Fibroblast of lung (primary cell): ENCODE results near the gene LHFPL6. TPM values are rescaled to one million over a fixed set of nuclear protein-coding genes. Genes with fewer than 3 reads are reported as not detected.

Experiments
- DNase-seq, 2 donors: peaks; one replicate each; pipeline versions ENCODE4 v3.0.0 to v3.0.0-alpha.2; 2010; ENCODE audit warnings: low read depth in 2 of 2
- H2AFZ ChIP-seq: 2 replicates; pipeline ENCODE4 v1.5.1; 2012; ENCODE audit warnings: low read length, control low read depth, inconsistent platforms
- H3K27ac ChIP-seq: 2 replicates; pipeline ENCODE4 v1.5.1; 2011; ENCODE audit warnings: low read length, control low read depth; ENCODE audit not compliant: insufficient read depth
- H3K27me3 ChIP-seq: 2 replicates; pipeline ENCODE4 v1.5.1; 2011; ENCODE audit warnings: mild to moderate bottlenecking, low read length; ENCODE audit not compliant: control insufficient read depth, insufficient read depth
- H3K36me3 ChIP-seq: 2 replicates; pipeline ENCODE4 v1.5.1; 2011; ENCODE audit warnings: low read length; ENCODE audit not compliant: control insufficient read depth, insufficient read depth
- H3K4me1 ChIP-seq: 2 replicates; pipeline ENCODE4 v1.5.1; 2011; ENCODE audit warnings: low read length; ENCODE audit not compliant: control insufficient read depth, insufficient read depth; ENCODE audit errors: extremely low read depth
- H3K4me2 ChIP-seq: 2 replicates; pipeline ENCODE4 v1.5.1; 2011; ENCODE audit warnings: low read length, control low read depth; ENCODE audit not compliant: insufficient read depth; ENCODE audit errors: extremely low read depth
- H3K4me3 ChIP-seq, 4 experiments: fragments of 200-600 bp in 1 of 4; sonication (generic) in 1 of 4; replicated peaks in 1 of 4; 2 replicates each; pipeline ENCODE4 v1.5.1; 2011 to 2016; ENCODE audit warnings: low read length in 4 of 4, low read depth in 3 of 4, mild to moderate bottlenecking in 3 of 4, control low read depth in 2 of 4, inconsistent platforms in 1 of 4, mixed read lengths in 1 of 4; ENCODE audit not compliant: insufficient read depth in 1 of 4; ENCODE audit errors: control extremely low read depth in 1 of 4
- H3K79me2 ChIP-seq: 2 replicates; pipeline ENCODE4 v1.5.1; 2012; ENCODE audit warnings: mild to moderate bottlenecking, low read length, inconsistent platforms; ENCODE audit not compliant: control insufficient read depth, insufficient read depth
- H3K9ac ChIP-seq: 2 replicates; pipeline ENCODE4 v1.5.1; 2011; ENCODE audit warnings: mild to moderate bottlenecking, low read length, control low read depth; ENCODE audit not compliant: insufficient read depth
- H3K9me3 ChIP-seq: 2 replicates; pipeline ENCODE4 v1.5.1; 2012; ENCODE audit warnings: low read depth, low read length; ENCODE audit not compliant: control insufficient read depth, insufficient read depth
- H4K20me1 ChIP-seq: 2 replicates; pipeline ENCODE4 v1.5.1; 2011; ENCODE audit warnings: low read length; ENCODE audit not compliant: control insufficient read depth, insufficient read depth; ENCODE audit errors: extremely low read depth
- CTCF ChIP-seq, 2 donors: IDR thresholded peaks in 1 of 2; conservative IDR thresholded peaks in 1 of 2; 1 replicate in 1 of 2; 2 replicates in 1 of 2; pipeline ENCODE4 v1.5.1; 2011 to 2012; ENCODE audit warnings: low read length in 2 of 2, control low read depth in 1 of 2, inconsistent platforms in 1 of 2, low read depth in 1 of 2, mild to moderate bottlenecking in 1 of 2
- EZH2 ChIP-seq: IDR thresholded peaks from 2 replicates; pipeline ENCODE4 v1.5.1; 2012; ENCODE audit warnings: low read length, control low read depth, mild to moderate bottlenecking; ENCODE audit errors: missing control alignments
- polyA plus RNA-seq, 2 donors: library from polyadenylated mRNA; depleted of rRNA in 1 of 2; stranded (reverse) in 1 of 2; unstranded in 1 of 2; fragments of >200 nt; gene quantifications; 2 replicates each; pipeline ENCODE4 v1.2.1, GENCODE V29; 2011 to 2012; ENCODE audit warnings: missing spikeins in 1 of 2
- total RNA-seq: library from RNA; depleted of rRNA; stranded (reverse); fragments of >200 nt; gene quantifications from 2 replicates; pipeline ENCODE4 v1.2.1, GENCODE V29; 2014

The LHFPL6 gene
- total and polyA plus RNA-seq, 2 donors (not counting 1 experiment from before 2014, with no cell fraction given), result 42.4 to 86.8 TPM

- no peaks in the 10 kb centered on the region for H3K4me1 ChIP-seq
- no peaks in the 10 kb centered on the region for H3K9me3 ChIP-seq
- H2AFZ ChIP-seq, result no peak overlapping the region
- H3K27me3 ChIP-seq, result no peaks in the 10 kb centered on the region
- TF ChIP-seq EZH2 (no peak), CTCF (conservative IDR thresholded peaks at IDR 0.05 in 1 of 2, IDR thresholded peaks at IDR 0.05 in 1 of 2; ENCODE audit: low read depth in 1 of 2, low read length in 2 of 2) (no peak)
- DNase-seq, result peak; percentile 5 to 66
- no peak overlapping the region for H3K27ac ChIP-seq
- H3K4me2 ChIP-seq, result no peak overlapping the region
- no peaks in the 10 kb centered on the region for H4K20me1 ChIP-seq
- H3K9ac ChIP-seq, result no peak overlapping the region
- no peaks in the 10 kb centered on the region for H3K79me2 ChIP-seq
- H3K36me3 ChIP-seq, result no peaks in the 10 kb centered on the region
- no peak overlapping the region for H3K4me3 ChIP-seq
Observed at GRCh38 chr13:39326469-39327171, 276.4 kb downstream of the LHFPL6 start.

- H3K36me3 ChIP-seq, result no peaks in the 10 kb centered on the region
- no peak overlapping the region for H3K4me3 ChIP-seq
- TF ChIP-seq CTCF (conservative IDR thresholded peaks at IDR 0.05 in 1 of 2, IDR thresholded peaks at IDR 0.05 in 1 of 2; ENCODE audit: low read depth in 1 of 2, low read length in 2 of 2), result no peak
- no peak for TF ChIP-seq EZH2
- no peak overlapping the region for H2AFZ ChIP-seq
- H3K27me3 ChIP-seq, result no peaks in the 10 kb centered on the region
- no peaks in the 10 kb centered on the region for H3K4me1 ChIP-seq
- H4K20me1 ChIP-seq, result no peaks in the 10 kb centered on the region
- H3K79me2 ChIP-seq, result no peaks in the 10 kb centered on the region
- no peak overlapping the region for H3K4me2 ChIP-seq
- DNase-seq, result no peak
- H3K9me3 ChIP-seq, result no peaks in the 10 kb centered on the region
- H3K9ac ChIP-seq, result no peak overlapping the region
- H3K27ac ChIP-seq, result no peak overlapping the region
Observed at GRCh38 chr13:39324806-39325311, 278.1 kb downstream of the LHFPL6 start.

GRCh38 chr13:39322836-39323585 lies 280.0 kb downstream of the LHFPL6 start:
- TF ChIP-seq EZH2 (no peak), CTCF (conservative IDR thresholded peaks at IDR 0.05 in 1 of 2, IDR thresholded peaks at IDR 0.05 in 1 of 2; ENCODE audit: low read depth in 1 of 2, low read length in 2 of 2) (no peak)
- Histone ChIP-seq H3K4me3 (no peak overlapping the region), H3K4me2 (no peak overlapping the region), H3K27ac (no peak overlapping the region), H3K9ac (no peak overlapping the region), H2AFZ (no peak overlapping the region), H3K4me1 (no peaks in the 10 kb centered on the region), H3K9me3 (no peaks in the 10 kb centered on the region), H3K27me3 (no peaks in the 10 kb centered on the region), H4K20me1 (no peaks in the 10 kb centered on the region), H3K79me2 (no peaks in the 10 kb centered on the region), H3K36me3 (no peaks in the 10 kb centered on the region)
- no peak for DNase-seq
